Fibroblast of the aortic adventitia (primary cell): ENCODE results near the gene VRTN. TPM values are rescaled to one million over a fixed set of nuclear protein-coding genes. Genes with fewer than 3 reads are reported as not detected.

ENCODE experiments used
- DNase-seq: peaks from one replicate; pipeline ENCODE4 v3.0.0-alpha.2; 2010; ENCODE audit warnings: low read depth
- H3K4me3 ChIP-seq: 2 replicates; pipeline ENCODE4 v1.5.1; 2011; ENCODE audit warnings: low read depth, mild to moderate bottlenecking, control low read depth, low read length, moderate library complexity
- total RNA-seq: library from RNA; depleted of rRNA; stranded (reverse); fragments of >200 nt; gene quantifications from 2 replicates; pipeline ENCODE4 v1.2.3, GENCODE V29; 2012; ENCODE audit warnings: low replicate concordance
- TF ChIP-seq, protein P1 (sequence below): IDR thresholded peaks from 2 replicates; pipeline ENCODE4 v1.5.1; 2011; ENCODE audit warnings: mild to moderate bottlenecking, low read length, control low read depth, inconsistent platforms; ENCODE audit not compliant: insufficient read depth

VRTN gene
- total RNA-seq, 1 donor: not detected

DNA sequence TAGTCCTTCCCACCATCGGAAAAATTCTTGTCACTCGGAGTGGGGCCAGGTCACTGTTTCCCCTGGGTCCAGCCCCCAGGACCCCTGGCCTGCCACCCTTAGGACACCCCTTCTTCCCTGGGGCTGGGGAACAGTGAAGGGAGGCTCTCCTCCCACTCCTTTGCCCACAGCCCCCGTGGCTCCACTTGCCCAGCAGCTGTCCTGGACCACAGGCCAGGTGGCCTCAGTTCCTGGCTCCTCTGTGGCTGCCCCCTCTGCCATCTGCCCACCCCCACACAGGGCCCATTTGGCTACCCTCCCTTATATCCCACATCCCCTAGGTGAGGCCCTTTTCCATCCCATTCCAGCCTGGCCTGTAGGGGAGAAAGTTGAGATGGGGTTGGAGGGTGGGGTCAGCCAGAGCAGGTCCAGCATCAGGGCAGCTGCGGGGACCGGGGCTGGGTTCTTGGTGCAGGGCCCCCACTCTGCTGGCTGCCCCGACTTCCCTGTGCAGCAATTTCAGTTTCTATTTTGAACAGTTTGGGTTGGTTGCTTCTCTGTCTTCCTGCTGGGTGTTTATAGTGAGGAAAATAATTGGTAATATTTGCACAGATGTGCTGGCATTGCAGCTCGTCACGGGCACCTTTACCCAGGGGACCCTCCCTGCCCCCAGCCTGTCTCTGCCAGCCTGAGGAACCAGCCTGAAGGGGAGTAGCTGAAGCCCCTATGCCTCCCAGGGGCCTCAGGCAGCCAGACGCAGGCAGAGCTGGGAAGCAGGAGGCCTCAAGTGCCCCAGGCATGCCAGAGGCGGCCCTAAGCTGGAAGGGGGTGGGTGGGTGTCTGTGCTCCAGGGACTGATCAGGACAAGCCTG lies 54.4 kb downstream of the VRTN start:
- TF ChIP-seq, protein P1, sequence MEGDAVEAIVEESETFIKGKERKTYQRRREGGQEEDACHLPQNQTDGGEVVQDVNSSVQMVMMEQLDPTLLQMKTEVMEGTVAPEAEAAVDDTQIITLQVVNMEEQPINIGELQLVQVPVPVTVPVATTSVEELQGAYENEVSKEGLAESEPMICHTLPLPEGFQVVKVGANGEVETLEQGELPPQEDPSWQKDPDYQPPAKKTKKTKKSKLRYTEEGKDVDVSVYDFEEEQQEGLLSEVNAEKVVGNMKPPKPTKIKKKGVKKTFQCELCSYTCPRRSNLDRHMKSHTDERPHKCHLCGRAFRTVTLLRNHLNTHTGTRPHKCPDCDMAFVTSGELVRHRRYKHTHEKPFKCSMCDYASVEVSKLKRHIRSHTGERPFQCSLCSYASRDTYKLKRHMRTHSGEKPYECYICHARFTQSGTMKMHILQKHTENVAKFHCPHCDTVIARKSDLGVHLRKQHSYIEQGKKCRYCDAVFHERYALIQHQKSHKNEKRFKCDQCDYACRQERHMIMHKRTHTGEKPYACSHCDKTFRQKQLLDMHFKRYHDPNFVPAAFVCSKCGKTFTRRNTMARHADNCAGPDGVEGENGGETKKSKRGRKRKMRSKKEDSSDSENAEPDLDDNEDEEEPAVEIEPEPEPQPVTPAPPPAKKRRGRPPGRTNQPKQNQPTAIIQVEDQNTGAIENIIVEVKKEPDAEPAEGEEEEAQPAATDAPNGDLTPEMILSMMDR: no peak
- DNase-seq: no peak
- no peak overlapping the region for H3K4me3 ChIP-seq

DNA sequence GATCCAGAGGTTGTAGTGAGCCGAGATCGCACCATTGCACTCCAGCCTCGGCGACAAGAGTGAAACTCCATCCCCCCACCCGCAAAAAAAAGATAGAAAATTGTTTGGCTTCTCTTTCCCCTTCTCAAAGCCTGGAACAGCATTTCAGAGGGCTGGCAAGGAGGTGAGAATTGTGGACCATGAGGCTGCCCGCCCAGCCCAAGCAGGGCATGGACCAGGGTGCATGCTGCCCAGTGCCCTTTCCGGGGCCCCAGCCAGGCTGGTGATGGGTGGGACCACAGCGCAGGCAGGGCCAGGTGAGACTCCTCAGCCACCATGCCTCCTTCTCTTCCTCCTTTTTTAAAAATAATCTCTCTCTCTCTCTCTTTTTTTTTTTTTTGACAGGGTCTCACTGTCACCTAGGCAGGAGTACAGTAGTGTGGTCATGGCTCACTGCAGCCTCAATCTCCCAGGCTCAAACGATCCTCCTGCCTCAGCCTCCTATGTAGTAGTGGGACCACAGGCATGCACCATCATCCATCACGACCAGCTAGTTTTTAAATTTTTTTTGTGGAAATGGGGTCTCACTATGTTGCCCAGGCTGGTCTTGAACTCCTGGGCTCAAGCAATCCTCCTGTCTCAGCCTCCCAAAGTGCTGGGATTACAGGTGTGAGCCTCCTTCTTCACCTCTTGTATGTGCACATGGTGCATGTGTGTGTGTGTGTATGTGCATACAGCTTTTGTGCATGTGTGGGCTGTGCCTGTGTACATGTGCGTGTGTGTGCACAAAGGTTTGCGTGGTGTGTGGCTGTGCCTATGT lies 55.5 kb downstream of the VRTN start:
- DNase-seq: no peak
- TF ChIP-seq, protein P1: no peak
- no peak overlapping the region for H3K4me3 ChIP-seq

DNA sequence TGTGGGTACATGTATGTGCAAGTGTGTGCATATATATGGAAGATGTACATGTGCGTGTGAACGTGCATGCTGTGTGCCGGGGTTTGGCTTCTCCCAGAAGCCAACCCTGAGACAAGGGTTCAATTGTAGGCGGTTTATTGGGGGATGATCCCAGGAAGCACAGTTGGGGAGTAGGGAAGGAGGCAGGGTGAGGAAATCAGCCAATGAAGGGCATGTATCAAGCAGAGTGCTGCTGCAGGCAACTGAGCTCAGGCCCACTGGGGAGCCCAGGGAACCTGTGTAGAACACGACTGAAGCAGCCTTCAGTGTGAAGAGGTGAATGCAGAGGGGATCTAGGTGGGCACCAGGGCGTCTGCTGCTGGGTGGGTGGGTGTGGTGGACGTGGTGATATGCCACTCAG lies 56.2 kb downstream of the VRTN start:
- no peak for DNase-seq
- TF ChIP-seq, protein P1: no peak
- no peak overlapping the region for H3K4me3 ChIP-seq

DNA sequence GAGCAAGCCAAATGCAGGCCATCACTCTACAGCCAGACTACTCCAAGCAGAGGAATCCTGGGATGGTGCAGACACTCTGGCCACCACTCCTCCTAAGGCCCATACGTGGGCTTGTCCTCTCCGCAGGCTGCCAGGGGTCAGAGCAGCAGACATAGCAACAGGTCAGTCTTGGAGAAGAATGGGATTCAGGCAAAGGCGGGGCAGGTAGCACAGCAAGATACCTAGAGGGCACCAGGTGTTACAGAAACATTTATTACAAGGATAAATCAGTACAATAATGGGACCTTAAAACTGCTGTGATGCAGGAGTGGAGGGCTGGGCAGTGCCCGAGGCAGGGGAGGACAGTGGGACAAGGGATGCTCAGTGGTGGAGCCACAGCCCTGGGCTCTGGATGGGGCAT lies 57.4 kb downstream of the VRTN start:
- TF ChIP-seq, protein P1: no peak
- H3K4me3 ChIP-seq: no peak overlapping the region
- no peak for DNase-seq

DNA sequence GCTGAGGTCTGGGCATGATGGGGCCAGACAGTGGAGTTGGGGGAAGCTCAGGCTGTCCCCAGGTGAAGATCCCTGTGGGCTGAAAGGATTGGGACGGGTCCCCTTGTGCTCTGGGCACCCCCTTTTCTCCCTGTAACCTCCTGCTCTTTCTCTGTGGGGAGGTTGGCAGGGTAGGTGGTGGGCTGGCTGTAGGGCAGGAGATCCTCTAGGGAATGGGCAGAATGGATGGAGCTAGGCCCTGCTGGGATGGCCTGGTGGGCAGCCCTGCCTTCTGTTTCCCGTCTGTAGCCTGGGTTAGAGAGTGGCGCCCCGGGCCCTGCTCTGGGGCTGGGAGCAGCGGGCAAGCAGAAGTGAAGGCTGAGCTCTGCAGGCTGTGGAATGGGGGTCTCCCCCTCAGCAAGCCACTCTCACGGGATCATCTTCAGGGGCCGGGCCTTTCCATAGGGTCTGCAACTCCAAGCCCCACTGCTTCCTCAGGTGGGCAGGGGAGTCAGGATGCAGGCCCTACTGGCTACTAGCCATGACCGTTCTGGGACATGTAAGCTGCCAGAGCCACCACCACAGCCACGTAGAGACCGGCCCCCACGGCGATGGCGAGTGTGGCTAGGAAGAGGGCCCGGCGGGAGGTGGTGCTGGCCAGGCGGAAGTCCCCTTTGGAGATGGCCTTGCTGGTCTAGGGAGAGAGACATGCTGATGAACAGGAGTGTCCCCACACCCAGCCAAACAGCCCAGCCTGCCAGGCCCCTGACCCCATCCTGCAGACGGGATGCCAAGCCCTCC lies 58.9 kb downstream of the VRTN start:
- no peak for DNase-seq
- TF ChIP-seq, protein P1: no peak
- H3K4me3 ChIP-seq: no peak overlapping the region

DNA sequence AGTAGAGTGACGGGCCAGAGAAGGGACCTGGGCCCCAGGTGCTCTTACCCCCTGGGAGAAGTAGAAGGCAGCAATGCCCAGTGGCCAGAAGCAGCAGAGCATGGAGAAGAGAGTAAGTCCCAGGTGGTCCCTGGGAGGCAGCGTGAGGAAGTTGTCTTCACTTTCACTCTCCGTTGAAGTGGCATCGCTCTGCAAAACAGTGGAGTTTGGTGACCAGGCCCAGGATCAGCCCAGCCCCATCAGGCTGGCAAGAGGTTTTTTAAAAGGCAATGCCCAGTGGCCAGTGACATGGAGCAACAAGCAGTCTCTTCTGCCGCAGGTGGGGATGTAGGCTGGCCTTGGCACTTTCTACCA lies 59.5 kb downstream of the VRTN start:
- TF ChIP-seq, protein P1: no peak
- no peak for DNase-seq
- H3K4me3 ChIP-seq: no peak overlapping the region
